OCI-LY7 (cell line): ENCODE data around the gene SLC16A9.

Experiments
- EZH2phosphoT487 ChIP-seq: fragments of 200-600 bp; sonication (generic); IDR thresholded peaks from 2 replicates; pipeline ENCODE4 v1.6.1; 2018; ENCODE audit warnings: low read depth, borderline replicate concordance, mild to moderate bottlenecking, mixed run types, antibody characterized with exemption, low read length, moderate library complexity, mixed read lengths
- TF ChIP-seq, protein P1 (sequence below): fragments of 200-600 bp; sonication (generic); conservative IDR thresholded peaks from 2 replicates; pipeline ENCODE4 v1.5.1; 2014; ENCODE audit warnings: mild to moderate bottlenecking, antibody characterized with exemption, low read length, moderate library complexity, mixed read lengths

DNA sequence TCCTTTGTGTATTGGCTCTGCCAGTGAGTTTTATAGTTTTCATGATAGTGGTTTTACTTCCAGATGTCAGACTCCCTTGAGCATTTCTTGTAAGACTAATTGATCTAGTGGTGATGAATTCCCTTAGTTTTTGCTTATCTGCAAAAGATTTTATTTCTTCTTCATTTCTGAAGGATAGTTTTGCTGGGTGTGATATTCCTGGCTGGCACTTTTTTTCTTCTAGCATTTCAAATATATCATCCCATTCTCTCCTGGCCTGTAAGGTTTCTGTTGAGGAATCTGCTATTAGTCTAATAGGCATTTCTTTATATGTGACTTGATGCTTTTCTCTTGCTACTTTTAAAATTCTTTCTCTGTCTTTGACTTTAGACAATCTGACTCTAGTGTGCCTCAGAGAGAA lies 64.8 kb downstream of the SLC16A9 start:
- TF ChIP-seq, protein P1, sequence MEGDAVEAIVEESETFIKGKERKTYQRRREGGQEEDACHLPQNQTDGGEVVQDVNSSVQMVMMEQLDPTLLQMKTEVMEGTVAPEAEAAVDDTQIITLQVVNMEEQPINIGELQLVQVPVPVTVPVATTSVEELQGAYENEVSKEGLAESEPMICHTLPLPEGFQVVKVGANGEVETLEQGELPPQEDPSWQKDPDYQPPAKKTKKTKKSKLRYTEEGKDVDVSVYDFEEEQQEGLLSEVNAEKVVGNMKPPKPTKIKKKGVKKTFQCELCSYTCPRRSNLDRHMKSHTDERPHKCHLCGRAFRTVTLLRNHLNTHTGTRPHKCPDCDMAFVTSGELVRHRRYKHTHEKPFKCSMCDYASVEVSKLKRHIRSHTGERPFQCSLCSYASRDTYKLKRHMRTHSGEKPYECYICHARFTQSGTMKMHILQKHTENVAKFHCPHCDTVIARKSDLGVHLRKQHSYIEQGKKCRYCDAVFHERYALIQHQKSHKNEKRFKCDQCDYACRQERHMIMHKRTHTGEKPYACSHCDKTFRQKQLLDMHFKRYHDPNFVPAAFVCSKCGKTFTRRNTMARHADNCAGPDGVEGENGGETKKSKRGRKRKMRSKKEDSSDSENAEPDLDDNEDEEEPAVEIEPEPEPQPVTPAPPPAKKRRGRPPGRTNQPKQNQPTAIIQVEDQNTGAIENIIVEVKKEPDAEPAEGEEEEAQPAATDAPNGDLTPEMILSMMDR, result no peak
- no peak for TF ChIP-seq EZH2phosphoT487
